Activated T-helper 1 cell treated with anti-CD3 and anti-CD28 coated beads, Interleukin-2, amount 50 U/mL, for 16 hours (primary cell): ENCODE data around the gene PAX3.

Experiments used
- DNase-seq, 2 donors: peaks; one replicate each; pipeline ENCODE4 v3.0.0-alpha.2; 2020; ENCODE audit warnings: low read depth in 1 of 2, low spot score in 1 of 2

PAX3 gene

GRCh38 chr2:222270396-222270795 lies 28.4 kb downstream of the PAX3 start:
- no peak for DNase-seq

GRCh38 chr2:222269132-222269531 lies 29.7 kb downstream of the PAX3 start:
- no peak for DNase-seq

- no peak for DNase-seq
Observed at GRCh38 chr2:222268311-222268990, 30.3 kb downstream of the PAX3 start.

- DNase-seq: no peak
Observed at GRCh38 chr2:222264791-222265320, 33.9 kb downstream of the PAX3 start.

- DNase-seq: no peak
Observed at GRCh38 chr2:222261504-222261903, 37.3 kb downstream of the PAX3 start.

- no peak for DNase-seq
Observed at GRCh38 chr2:222257645-222258044, 41.2 kb downstream of the PAX3 start.

- no peak for DNase-seq
Observed at GRCh38 chr2:222256250-222256649, 42.5 kb downstream of the PAX3 start.

- no peak for DNase-seq
Observed at GRCh38 chr2:222255090-222255489, 43.7 kb downstream of the PAX3 start.

- no peak for DNase-seq
Observed at GRCh38 chr2:222250313-222250712, 48.5 kb downstream of the PAX3 start.

- DNase-seq: no peak
Observed at GRCh38 chr2:222249444-222249843, 49.4 kb downstream of the PAX3 start.

- no peak for DNase-seq
Observed at GRCh38 chr2:222248818-222249217, 50.0 kb downstream of the PAX3 start.

GRCh38 chr2:222248256-222248655 lies 50.5 kb downstream of the PAX3 start:
- no peak for DNase-seq

GRCh38 chr2:222242532-222242931 lies 56.3 kb downstream of the PAX3 start:
- DNase-seq: no peak

- DNase-seq: no peak
Observed at GRCh38 chr2:222241128-222241870, 57.5 kb downstream of the PAX3 start.

GRCh38 chr2:222240676-222241049 lies 58.1 kb downstream of the PAX3 start:
- DNase-seq: no peak

GRCh38 chr2:222239945-222240675 lies 58.7 kb downstream of the PAX3 start:
- no peak for DNase-seq

- no peak for DNase-seq
Observed at GRCh38 chr2:222239091-222239490, 59.7 kb downstream of the PAX3 start.

- no peak for DNase-seq
Observed at GRCh38 chr2:222238072-222238471, 60.7 kb downstream of the PAX3 start.

GRCh38 chr2:222232839-222233238 lies 66.0 kb downstream of the PAX3 start:
- DNase-seq: no peak

GRCh38 chr2:222232372-222232771 lies 66.4 kb downstream of the PAX3 start:
- DNase-seq: no peak

GRCh38 chr2:222228054-222228453 lies 70.7 kb downstream of the PAX3 start:
- DNase-seq: no peak

GRCh38 chr2:222218786-222219185 lies 80.0 kb downstream of the PAX3 start:
- no peak for DNase-seq
